HCT116 (cell line): Measurements from ENCODE around the gene IL1F10.

Experiments
- ATF3 ChIP-seq: IDR thresholded peaks from 2 replicates; pipeline ENCODE4 v1.6.1; 2012
- CTCF ChIP-seq, 3 experiments: fragments of 200-600 bp in 1 of 3; sonication (generic) in 1 of 3; IDR thresholded peaks in 2 of 3; conservative IDR thresholded peaks in 1 of 3; 2 replicates each; pipeline ENCODE4 v1.5.1; 2012 to 2017; ENCODE audit warnings: low read depth in 2 of 3, low read length in 2 of 3, antibody characterized with exemption in 1 of 3, borderline replicate concordance in 1 of 3, control low read depth in 1 of 3, mild to moderate bottlenecking in 1 of 3, mixed read lengths in 1 of 3, mixed run types in 1 of 3, moderate library complexity in 1 of 3; ENCODE audit not compliant: insufficient read depth in 1 of 3
- POLR2A ChIP-seq: IDR thresholded peaks from 2 replicates; pipeline ENCODE4 v1.7.0; 2011; ENCODE audit warnings: borderline replicate concordance; ENCODE audit not compliant: insufficient read depth, insufficient read length; ENCODE audit errors: extremely low read depth
- POLR2AphosphoS5 ChIP-seq: IDR thresholded peaks from 2 replicates; pipeline ENCODE4 v1.6.1; 2011; ENCODE audit warnings: mild to moderate bottlenecking, low read depth, low read length, moderate library complexity
- SIN3A ChIP-seq: IDR thresholded peaks from 2 replicates; pipeline ENCODE4 v1.6.1; 2012; ENCODE audit warnings: low read depth

GRCh38 chr2:113061896-113062770, 5.6 kb upstream of the IL1F10 start:
- TF ChIP-seq SIN3A = no peak
- TF ChIP-seq POLR2AphosphoS5 = no peak
- TF ChIP-seq CTCF (IDR thresholded peaks at IDR 0.05 in 2 of 3, conservative IDR thresholded peaks at IDR 0.05 in 1 of 3; ENCODE audit: borderline replicate concordance in 1 of 3, insufficient read depth in 1 of 3, low read depth in 2 of 3, low read length in 2 of 3) = no peak
- TF ChIP-seq ATF3 = no peak
- TF ChIP-seq POLR2A = no peak
